ENCODE results near the gene PZP. TPM values are rescaled to one million over a fixed set of nuclear protein-coding genes. Genes with fewer than 3 reads are reported as not detected.

Gene PZP
- total and polyA plus RNA-seq, 2 of the 13 experiments (the other 11 are each of a cell fraction or from before 2014, with no cell fraction given), result 0.07 to 0.89 TPM

DNA sequence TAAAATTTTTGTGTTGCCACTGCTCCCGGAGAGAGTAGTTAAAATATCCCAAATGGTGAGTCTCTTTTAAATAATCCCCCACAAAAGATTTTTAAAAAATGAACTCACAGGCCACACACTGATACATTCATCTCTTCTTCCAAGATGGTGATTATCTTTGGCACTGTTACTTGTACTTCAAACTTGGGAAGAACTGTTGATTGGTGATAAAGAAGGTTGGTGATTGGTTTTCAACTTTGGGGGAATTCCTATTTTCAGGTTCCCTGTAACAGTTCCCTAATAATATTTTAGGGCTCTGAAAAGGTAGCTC lies 99.0 kb downstream of the PZP start (continued):
- TF ChIP-seq, protein P1, sequence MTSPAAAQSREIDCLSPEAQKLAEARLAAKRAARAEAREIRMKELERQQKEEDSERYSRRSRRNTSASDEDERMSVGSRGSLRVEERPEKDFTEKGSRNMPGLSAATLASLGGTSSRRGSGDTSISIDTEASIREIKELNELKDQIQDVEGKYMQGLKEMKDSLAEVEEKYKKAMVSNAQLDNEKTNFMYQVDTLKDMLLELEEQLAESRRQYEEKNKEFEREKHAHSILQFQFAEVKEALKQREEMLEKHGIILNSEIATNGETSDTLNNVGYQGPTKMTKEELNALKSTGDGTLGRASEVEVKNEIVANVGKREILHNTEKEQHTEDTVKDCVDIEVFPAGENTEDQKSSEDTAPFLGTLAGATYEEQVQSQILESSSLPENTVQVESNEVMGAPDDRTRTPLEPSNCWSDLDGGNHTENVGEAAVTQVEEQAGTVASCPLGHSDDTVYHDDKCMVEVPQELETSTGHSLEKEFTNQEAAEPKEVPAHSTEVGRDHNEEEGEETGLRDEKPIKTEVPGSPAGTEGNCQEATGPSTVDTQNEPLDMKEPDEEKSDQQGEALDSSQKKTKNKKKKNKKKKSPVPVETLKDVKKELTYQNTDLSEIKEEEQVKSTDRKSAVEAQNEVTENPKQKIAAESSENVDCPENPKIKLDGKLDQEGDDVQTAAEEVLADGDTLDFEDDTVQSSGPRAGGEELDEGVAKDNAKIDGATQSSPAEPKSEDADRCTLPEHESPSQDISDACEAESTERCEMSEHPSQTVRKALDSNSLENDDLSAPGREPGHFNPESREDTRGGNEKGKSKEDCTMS (CRISPR knock-in tag; conservative IDR thresholded peaks at IDR 0.05), result no peak
- TF ChIP-seq KMT2A (CRISPR knock-in tag; IDR thresholded peaks at IDR 0.05), result no peak
- TF ChIP-seq, protein P2, sequence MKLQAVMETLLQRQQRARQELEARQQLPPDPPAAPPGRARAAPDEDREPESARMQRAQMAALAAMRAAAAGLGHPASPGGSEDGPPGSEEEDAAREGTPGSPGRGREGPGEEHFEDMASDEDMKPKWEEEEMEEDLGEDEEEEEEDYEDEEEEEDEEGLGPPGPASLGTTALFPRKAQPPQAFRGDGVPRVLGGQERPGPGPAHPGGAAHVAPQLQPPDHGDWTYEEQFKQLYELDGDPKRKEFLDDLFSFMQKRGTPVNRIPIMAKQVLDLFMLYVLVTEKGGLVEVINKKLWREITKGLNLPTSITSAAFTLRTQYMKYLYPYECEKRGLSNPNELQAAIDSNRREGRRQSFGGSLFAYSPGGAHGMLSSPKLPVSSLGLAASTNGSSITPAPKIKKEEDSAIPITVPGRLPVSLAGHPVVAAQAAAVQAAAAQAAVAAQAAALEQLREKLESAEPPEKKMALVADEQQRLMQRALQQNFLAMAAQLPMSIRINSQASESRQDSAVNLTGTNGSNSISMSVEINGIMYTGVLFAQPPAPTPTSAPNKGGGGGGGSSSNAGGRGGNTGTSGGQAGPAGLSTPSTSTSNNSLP (IDR thresholded peaks at IDR 0.05; ENCODE audit: low read depth, low read length), result no peak
- TF ChIP-seq NAIF1 (CRISPR knock-in tag; IDR thresholded peaks at IDR 0.05; ENCODE audit: borderline replicate concordance), result no peak
- TF ChIP-seq PHF5A (CRISPR knock-in tag; IDR thresholded peaks at IDR 0.05; ENCODE audit: low read depth, unreplicated experiment), result peak; percentile 31
- peak; percentile 67 for TF ChIP-seq SRSF4 (IDR thresholded peaks at IDR 0.05; ENCODE audit: low read depth, low read length, poor library complexity, severe bottlenecking)
- TF ChIP-seq, protein P3, sequence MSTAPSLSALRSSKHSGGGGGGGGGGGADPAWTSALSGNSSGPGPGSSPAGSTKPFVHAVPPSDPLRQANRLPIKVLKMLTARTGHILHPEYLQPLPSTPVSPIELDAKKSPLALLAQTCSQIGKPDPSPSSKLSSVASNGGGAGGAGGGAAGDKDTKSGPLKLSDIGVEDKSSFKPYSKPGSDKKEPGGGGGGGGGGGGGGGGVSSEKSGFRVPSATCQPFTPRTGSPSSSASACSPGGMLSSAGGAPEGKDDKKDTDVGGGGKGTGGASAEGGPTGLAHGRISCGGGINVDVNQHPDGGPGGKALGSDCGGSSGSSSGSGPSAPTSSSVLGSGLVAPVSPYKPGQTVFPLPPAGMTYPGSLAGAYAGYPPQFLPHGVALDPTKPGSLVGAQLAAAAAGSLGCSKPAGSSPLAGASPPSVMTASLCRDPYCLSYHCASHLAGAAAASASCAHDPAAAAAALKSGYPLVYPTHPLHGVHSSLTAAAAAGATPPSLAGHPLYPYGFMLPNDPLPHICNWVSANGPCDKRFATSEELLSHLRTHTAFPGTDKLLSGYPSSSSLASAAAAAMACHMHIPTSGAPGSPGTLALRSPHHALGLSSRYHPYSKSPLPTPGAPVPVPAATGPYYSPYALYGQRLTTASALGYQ (CRISPR knock-in tag; IDR thresholded peaks at IDR 0.05), result no peak
- TF ChIP-seq BCL6 (CRISPR knock-in tag; IDR thresholded peaks at IDR 0.05), result no peak
- TF ChIP-seq MIER2 (CRISPR knock-in tag; IDR thresholded peaks at IDR 0.05), result no peak
- no peak for TF ChIP-seq ZNF644 (CRISPR knock-in tag; IDR thresholded peaks at IDR 0.05; ENCODE audit: low read depth)
- TF ChIP-seq ZNF143 (CRISPR knock-in tag; IDR thresholded peaks at IDR 0.05), result no peak
- TF ChIP-seq HNRNPL (IDR thresholded peaks at IDR 0.05; ENCODE audit: low read depth, low read length), result 0 out of 2 replicates have a peak, but pooled peaks have one; percentile 42
- TF ChIP-seq, protein P4, sequence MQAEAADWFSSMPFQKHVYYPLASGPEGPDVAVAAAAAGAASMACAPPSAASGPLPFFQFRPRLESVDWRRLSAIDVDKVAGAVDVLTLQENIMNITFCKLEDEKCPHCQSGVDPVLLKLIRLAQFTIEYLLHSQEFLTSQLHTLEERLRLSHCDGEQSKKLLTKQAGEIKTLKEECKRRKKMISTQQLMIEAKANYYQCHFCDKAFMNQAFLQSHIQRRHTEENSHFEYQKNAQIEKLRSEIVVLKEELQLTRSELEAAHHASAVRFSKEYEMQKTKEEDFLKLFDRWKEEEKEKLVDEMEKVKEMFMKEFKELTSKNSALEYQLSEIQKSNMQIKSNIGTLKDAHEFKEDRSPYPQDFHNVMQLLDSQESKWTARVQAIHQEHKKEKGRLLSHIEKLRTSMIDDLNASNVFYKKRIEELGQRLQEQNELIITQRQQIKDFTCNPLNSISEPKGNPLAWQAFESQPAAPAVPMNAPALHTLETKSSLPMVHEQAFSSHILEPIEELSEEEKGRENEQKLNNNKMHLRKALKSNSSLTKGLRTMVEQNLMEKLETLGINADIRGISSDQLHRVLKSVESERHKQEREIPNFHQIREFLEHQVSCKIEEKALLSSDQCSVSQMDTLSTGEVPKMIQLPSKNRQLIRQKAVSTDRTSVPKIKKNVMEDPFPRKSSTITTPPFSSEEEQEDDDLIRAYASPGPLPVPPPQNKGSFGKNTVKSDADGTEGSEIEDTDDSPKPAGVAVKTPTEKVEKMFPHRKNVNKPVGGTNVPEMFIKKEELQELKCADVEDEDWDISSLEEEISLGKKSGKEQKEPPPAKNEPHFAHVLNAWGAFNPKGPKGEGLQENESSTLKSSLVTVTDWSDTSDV (CRISPR knock-in tag; IDR thresholded peaks at IDR 0.05), result no peak
- TF ChIP-seq MEIS2 (CRISPR knock-in tag; IDR thresholded peaks at IDR 0.05), result no peak
- TF ChIP-seq CREB1 (IDR thresholded peaks at IDR 0.05), result no peak
- no peak for TF ChIP-seq CREB1 (CRISPR knock-in tag; IDR thresholded peaks at IDR 0.05)
- TF ChIP-seq POLR2A (IDR thresholded peaks at IDR 0.05; ENCODE audit: insufficient read depth in 1 of 2, low read depth in 2 of 2, low read length in 2 of 2), result peak in 1 of 2 experiments; percentile 32; a peak in 1 of 4 replicates
- TF ChIP-seq SMARCE1 (IDR thresholded peaks at IDR 0.05; ENCODE audit: borderline replicate concordance), result no peak
- no peak for TF ChIP-seq ZNF383 (CRISPR knock-in tag; IDR thresholded peaks at IDR 0.05; ENCODE audit: borderline replicate concordance)
- TF ChIP-seq ZNF761 (CRISPR knock-in tag; conservative IDR thresholded peaks at IDR 0.05), result no peak
